DOHH2 (cell line): Measurements from ENCODE around the gene SPDYE6.
A peak's percentile ranks its signal among the peaks of the same experiment; 100 is the strongest.

Experiments used
- H3F3A ChIP-seq: fragments of 200-600 bp; sonication (generic), shearing (Covaris generic); 2 replicates; pipeline ENCODE4 v1.6.0; 2016; ENCODE audit warnings: antibody characterized with exemption, mild to moderate bottlenecking; ENCODE audit not compliant: control insufficient read depth, insufficient read depth
- H3K27ac ChIP-seq: fragments of 200-600 bp; sonication (generic); 2 replicates; pipeline ENCODE4 v1.5.1; 2014; ENCODE audit warnings: low read depth, mild to moderate bottlenecking, low read length, moderate library complexity
- H3K27me3 ChIP-seq: fragments of 200-600 bp; sonication (generic); 2 replicates; pipeline ENCODE4 v1.6.1; 2014; ENCODE audit warnings: mild to moderate bottlenecking, low read length, mixed read lengths; ENCODE audit not compliant: control insufficient read depth
- H3K36me3 ChIP-seq: fragments of 200-600 bp; sonication (generic); 2 replicates; pipeline ENCODE4 v1.6.1; 2014; ENCODE audit warnings: mild to moderate bottlenecking, low read length, moderate library complexity, mixed read lengths; ENCODE audit not compliant: control insufficient read depth
- H3K4me1 ChIP-seq: fragments of 200-600 bp; sonication (generic); 2 replicates; pipeline ENCODE4 v1.6.1; 2014; ENCODE audit warnings: mild to moderate bottlenecking, low read length, mixed read lengths; ENCODE audit not compliant: control insufficient read depth
- H3K4me2 ChIP-seq: fragments of 200-600 bp; sonication (generic); 2 replicates; pipeline ENCODE4 v1.6.0; 2014; ENCODE audit warnings: mild to moderate bottlenecking, low read length, moderate library complexity
- H3K4me3 ChIP-seq: fragments of 200-600 bp; sonication (generic); 2 replicates; pipeline ENCODE4 v1.5.1; 2014; ENCODE audit warnings: mild to moderate bottlenecking, low read length, mixed read lengths
- H3K79me2 ChIP-seq: fragments of 200-600 bp; sonication (generic); 2 replicates; pipeline ENCODE4 v1.6.1; 2014; ENCODE audit warnings: mild to moderate bottlenecking, low read length, mixed read lengths; ENCODE audit not compliant: control insufficient read depth
- H3K9me2 ChIP-seq: fragments of 200-600 bp; sonication (generic); replicated peaks from 2 replicates; pipeline ENCODE4 v1.6.1; 2014; ENCODE audit warnings: mild to moderate bottlenecking, low read length, mixed read lengths; ENCODE audit not compliant: control insufficient read depth
- H3K9me3 ChIP-seq: fragments of 200-600 bp; sonication (generic); 2 replicates; pipeline ENCODE4 v1.6.1; 2014; ENCODE audit warnings: antibody characterized with exemption, low read length, mixed read lengths; ENCODE audit not compliant: control insufficient read depth, insufficient read depth
- H4K20me1 ChIP-seq: fragments of 200-600 bp; sonication (generic); 2 replicates; pipeline ENCODE4 v1.6.0; 2014; ENCODE audit warnings: low read depth, mild to moderate bottlenecking, antibody characterized with exemption, low read length, moderate library complexity; ENCODE audit not compliant: control insufficient read depth, insufficient read depth
- CTCF ChIP-seq: fragments of 200-600 bp; sonication (generic); IDR thresholded peaks from one replicate; pipeline ENCODE4 v1.5.1; 2014; ENCODE audit warnings: antibody characterized with exemption, mild to moderate bottlenecking, low read depth, low read length; ENCODE audit not compliant: poor library complexity, severe bottlenecking
- EZH2phosphoT487 ChIP-seq: fragments of 200-600 bp; sonication (generic); IDR thresholded peaks from 2 replicates; pipeline ENCODE4 v1.6.1; 2017; ENCODE audit warnings: borderline replicate concordance, mild to moderate bottlenecking, antibody characterized with exemption, low read length, moderate library complexity, mixed read lengths

The SPDYE6 gene

GRCh38 chr7:102319671-102320070, 36.6 kb downstream of the SPDYE6 start:
- Histone ChIP-seq H3K4me1 (peaks cover 54% of the 10 kb centered on the region), H3K9me3 (no peaks in the 10 kb centered on the region)

DNA sequence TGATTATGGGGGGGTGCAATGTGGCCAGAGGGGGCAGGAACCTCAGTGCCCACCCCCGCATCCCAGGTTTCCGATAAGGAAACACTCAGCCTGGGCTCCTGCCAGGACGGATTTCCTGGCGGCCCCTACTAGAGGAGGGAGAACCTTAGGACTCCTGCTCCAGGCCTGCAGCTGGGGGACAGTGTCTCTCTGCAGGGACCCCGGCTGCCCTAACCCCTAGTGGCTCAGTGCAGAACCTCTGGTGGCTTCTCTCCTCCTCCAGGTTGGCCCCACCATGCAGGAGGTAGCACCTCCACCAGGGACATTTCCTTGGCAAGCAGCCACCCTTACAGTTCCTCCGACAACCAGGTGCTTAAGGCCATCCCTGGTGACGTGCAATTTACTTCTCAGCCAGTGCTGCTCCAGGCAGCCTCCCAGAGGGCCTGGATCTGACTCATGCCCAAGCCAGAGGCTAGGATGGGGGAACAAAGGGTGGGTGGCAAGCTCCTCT, 37.7 kb downstream of the SPDYE6 start:
- Histone ChIP-seq H3K36me3 (peaks cover 91% of the 10 kb centered on the region), H3K4me1 (peaks cover 46% of the 10 kb centered on the region), H3K79me2 (peaks cover 46% of the 10 kb centered on the region), H4K20me1 (peaks cover 17% of the 10 kb centered on the region), H3K27ac (peak overlapping the region; percentile 0; the same call in 1 of the 2 replicates), H3K9me2 (no peaks in the 10 kb centered on the region), H3K4me3 (no peak overlapping the region), H3K9me3 (no peaks in the 10 kb centered on the region), H3F3A (peaks cover 44% of the 10 kb centered on the region), H3K27me3 (no peaks in the 10 kb centered on the region), H3K4me2 (no peak overlapping the region)
- TF ChIP-seq CTCF, result peak; percentile 19
- no peak for TF ChIP-seq EZH2phosphoT487

More at GRCh38 chr7:102319671-102320070, 36.6 kb downstream of the SPDYE6 start:
- Histone ChIP-seq H3K9me2 (no peaks in the 10 kb centered on the region), H3K27ac (peak overlapping the region; percentile 0; the same call in 1 of the 2 replicates), H4K20me1 (peaks cover 21% of the 10 kb centered on the region), H3K36me3 (peaks cover 91% of the 10 kb centered on the region), H3K4me2 (no peak overlapping the region), H3K27me3 (no peaks in the 10 kb centered on the region), H3K4me3 (no peak overlapping the region), H3K79me2 (peaks cover 52% of the 10 kb centered on the region), H3F3A (peaks cover 38% of the 10 kb centered on the region)
- TF ChIP-seq CTCF (no peak), EZH2phosphoT487 (no peak)

- H3K36me3 ChIP-seq, result peaks cover 89% of the 10 kb centered on the region
- peaks cover 38% of the 10 kb centered on the region for H3K79me2 ChIP-seq
- H3K4me1 ChIP-seq, result peaks cover 47% of the 10 kb centered on the region
- no peaks in the 10 kb centered on the region for H3K9me3 ChIP-seq
- peaks cover 17% of the 10 kb centered on the region for H4K20me1 ChIP-seq
- H3F3A ChIP-seq, result peaks cover 40% of the 10 kb centered on the region
- H3K9me2 ChIP-seq, result no peaks in the 10 kb centered on the region
- H3K4me2 ChIP-seq, result peak overlapping the region; percentile 13; the same call in 1 of the 2 replicates
- no peaks in the 10 kb centered on the region for H3K27me3 ChIP-seq
- H3K4me3 ChIP-seq, result no peak overlapping the region
- peak overlapping the region; percentile 7; the same call in 1 of the 2 replicates for H3K27ac ChIP-seq
- peak; percentile 75 for TF ChIP-seq CTCF
- no peak for TF ChIP-seq EZH2phosphoT487
These were observed 38.8 kb downstream of the SPDYE6 start for GRCh38 chr7:102317231-102318059.
